Measurements from ENCODE around the gene SLC39A9. TPM values are rescaled to one million over a fixed set of nuclear protein-coding genes. Genes with fewer than 3 reads are reported as not detected.

The SLC39A9 gene
- total and polyA plus RNA-seq, 2 experiments from 2014 or later, result 17.7 to 48.1 TPM

- TF ChIP-seq ZNF462 (CRISPR knock-in tag; IDR thresholded peaks at IDR 0.05) (no peak), CTCF (conservative IDR thresholded peaks at IDR 0.05; ENCODE audit: low read depth in 2 of 2) (no peak), EZH2phosphoT487 (IDR thresholded peaks at IDR 0.05; ENCODE audit: unreplicated experiment) (no peak)
These were observed 2.6 kb upstream of the SLC39A9 start (continued) for GRCh38 chr14:69395929-69396328.

GRCh38 chr14:69398818-69399210, 322 bp downstream of the SLC39A9 start:
- Mint-ChIP-seq H3K27ac (peak overlapping the region; percentile 100), H3K27me3 (ENCODE audit: insufficient read depth, low read depth, poor library complexity) (peaks cover 7% of the 10 kb centered on the region), H3K36me3 (ENCODE audit: low read depth) (peaks cover 34% of the 10 kb centered on the region), H3K4me1 (peaks cover 28% of the 10 kb centered on the region), H3K4me3 (peak overlapping the region; percentile 92), H3K9me3 (no peaks in the 10 kb centered on the region)
- Histone ChIP-seq H3K4me3 (peak overlapping the region; percentile 87), H3F3A (replicated peaks; ENCODE audit: low read depth) (no peaks in the 10 kb centered on the region), H3K27me3 (ENCODE audit: insufficient read depth) (no peaks in the 10 kb centered on the region), H3K9me2 (ENCODE audit: insufficient read depth) (no peaks in the 10 kb centered on the region), H3K27ac (ENCODE audit: low read depth) (peak overlapping the region; percentile 64), H3K79me2 (replicated peaks; ENCODE audit: insufficient read depth) (peaks cover 92% of the 10 kb centered on the region), H4K20me1 (replicated peaks; ENCODE audit: insufficient read depth) (peaks cover 25% of the 10 kb centered on the region), H3K36me3 (ENCODE audit: insufficient read depth) (peaks cover 22% of the 10 kb centered on the region), H2AFZ (peak overlapping the region; percentile 1; the same call in 1 of the 2 replicates), H3K4me1 (ENCODE audit: insufficient read depth) (peaks cover 22% of the 10 kb centered on the region), H3K4me2 (peak overlapping the region; percentile 96)
- TF ChIP-seq POLR2AphosphoS5 (IDR thresholded peaks at IDR 0.05; ENCODE audit: low read depth), result no peak
- no peak for TF ChIP-seq EZH2phosphoT487 (IDR thresholded peaks at IDR 0.05; ENCODE audit: unreplicated experiment)
- TF ChIP-seq ZNF114 (CRISPR knock-in tag; IDR thresholded peaks at IDR 0.05), result no peak
- TF ChIP-seq NANOG (IDR thresholded peaks at IDR 0.05; ENCODE audit: borderline replicate concordance), result no peak
- no peak for TF ChIP-seq CTCF (conservative IDR thresholded peaks at IDR 0.05; ENCODE audit: low read depth in 2 of 2)
- ATAC-seq, result peak; percentile 46; the same call in 2 of the 3 replicates
- DNase-seq (ENCODE audit: low spot score), result no peak

All from GM23338 (cell line).